ENCODE measurements around the gene SH2D3A.
"Not testable (repeated sequence)": the region's sequence is repeated elsewhere in the genome, so short reads cannot be mapped to it uniquely, and the experiment has no call there.

SH2D3A gene

GRCh38 chr19:6774821-6775707 lies 7.8 kb upstream of the SH2D3A start:
- TF ChIP-seq, protein P1, sequence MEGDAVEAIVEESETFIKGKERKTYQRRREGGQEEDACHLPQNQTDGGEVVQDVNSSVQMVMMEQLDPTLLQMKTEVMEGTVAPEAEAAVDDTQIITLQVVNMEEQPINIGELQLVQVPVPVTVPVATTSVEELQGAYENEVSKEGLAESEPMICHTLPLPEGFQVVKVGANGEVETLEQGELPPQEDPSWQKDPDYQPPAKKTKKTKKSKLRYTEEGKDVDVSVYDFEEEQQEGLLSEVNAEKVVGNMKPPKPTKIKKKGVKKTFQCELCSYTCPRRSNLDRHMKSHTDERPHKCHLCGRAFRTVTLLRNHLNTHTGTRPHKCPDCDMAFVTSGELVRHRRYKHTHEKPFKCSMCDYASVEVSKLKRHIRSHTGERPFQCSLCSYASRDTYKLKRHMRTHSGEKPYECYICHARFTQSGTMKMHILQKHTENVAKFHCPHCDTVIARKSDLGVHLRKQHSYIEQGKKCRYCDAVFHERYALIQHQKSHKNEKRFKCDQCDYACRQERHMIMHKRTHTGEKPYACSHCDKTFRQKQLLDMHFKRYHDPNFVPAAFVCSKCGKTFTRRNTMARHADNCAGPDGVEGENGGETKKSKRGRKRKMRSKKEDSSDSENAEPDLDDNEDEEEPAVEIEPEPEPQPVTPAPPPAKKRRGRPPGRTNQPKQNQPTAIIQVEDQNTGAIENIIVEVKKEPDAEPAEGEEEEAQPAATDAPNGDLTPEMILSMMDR (IDR thresholded peaks at IDR 0.05; ENCODE audit: low read depth, low read length): no peak
- no peak overlapping the region for H3K4me3 ChIP-seq (ENCODE audit: low read depth, low read length)

DNA sequence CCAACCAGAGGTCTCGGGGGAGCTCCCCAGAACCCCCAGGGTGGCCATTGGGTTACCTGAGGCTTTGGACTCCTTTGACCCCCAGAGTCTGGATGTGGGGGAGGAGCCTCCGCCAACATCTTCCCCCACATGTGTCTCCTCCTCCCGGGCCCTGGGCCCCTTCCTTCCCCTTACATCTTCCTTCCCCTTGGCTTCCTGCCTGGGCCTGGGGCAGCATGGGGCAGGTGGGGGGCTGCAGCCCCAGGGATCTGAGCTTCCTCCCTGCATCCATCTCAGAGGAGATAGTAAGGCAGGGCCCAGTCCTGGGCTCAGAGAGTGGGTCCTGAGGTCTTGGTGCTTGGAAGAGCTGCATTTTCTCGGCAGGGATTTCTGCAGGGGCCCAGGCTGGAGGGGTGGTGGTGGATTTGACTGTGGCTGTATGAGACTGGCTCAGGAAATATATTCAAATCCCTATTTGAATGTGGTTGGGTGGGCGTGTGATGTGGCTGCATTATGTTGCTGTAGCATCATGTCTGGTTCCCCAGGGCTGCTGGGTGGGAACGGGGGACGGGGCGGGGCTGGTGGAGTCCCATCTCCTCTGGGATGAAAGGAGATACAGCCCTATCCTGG lies 6.2 kb upstream of the SH2D3A start:
- H3K4me3 ChIP-seq (ENCODE audit: low read depth, low read length): no peak overlapping the region
- TF ChIP-seq, protein P1 (IDR thresholded peaks at IDR 0.05; ENCODE audit: low read depth, low read length): no peak

DNA sequence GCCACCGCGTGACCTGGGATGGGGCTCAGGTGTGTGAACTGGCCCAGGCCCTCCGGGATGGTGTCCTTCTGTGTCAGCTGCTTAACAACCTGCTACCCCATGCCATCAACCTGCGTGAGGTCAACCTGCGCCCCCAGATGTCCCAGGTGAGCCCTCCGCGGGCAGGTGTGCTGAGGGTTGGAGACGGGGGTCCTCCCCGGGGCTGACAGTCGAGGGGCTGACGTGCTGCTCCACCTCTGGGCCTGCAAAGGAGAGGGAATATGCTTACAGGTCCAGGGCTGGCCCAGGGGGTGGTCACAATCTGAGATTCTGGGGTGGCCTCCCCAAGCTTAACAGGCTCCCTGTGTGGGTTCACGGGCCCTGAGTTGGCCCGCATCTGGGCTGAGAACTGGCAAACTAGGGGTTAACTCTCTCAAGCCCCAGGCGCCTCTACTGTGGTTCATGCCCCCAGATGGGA lies 5.7 kb upstream of the SH2D3A start:
- H3K4me3 ChIP-seq (ENCODE audit: low read depth, low read length): no peak overlapping the region
- TF ChIP-seq, protein P1 (IDR thresholded peaks at IDR 0.05; ENCODE audit: low read depth, low read length): no peak

DNA sequence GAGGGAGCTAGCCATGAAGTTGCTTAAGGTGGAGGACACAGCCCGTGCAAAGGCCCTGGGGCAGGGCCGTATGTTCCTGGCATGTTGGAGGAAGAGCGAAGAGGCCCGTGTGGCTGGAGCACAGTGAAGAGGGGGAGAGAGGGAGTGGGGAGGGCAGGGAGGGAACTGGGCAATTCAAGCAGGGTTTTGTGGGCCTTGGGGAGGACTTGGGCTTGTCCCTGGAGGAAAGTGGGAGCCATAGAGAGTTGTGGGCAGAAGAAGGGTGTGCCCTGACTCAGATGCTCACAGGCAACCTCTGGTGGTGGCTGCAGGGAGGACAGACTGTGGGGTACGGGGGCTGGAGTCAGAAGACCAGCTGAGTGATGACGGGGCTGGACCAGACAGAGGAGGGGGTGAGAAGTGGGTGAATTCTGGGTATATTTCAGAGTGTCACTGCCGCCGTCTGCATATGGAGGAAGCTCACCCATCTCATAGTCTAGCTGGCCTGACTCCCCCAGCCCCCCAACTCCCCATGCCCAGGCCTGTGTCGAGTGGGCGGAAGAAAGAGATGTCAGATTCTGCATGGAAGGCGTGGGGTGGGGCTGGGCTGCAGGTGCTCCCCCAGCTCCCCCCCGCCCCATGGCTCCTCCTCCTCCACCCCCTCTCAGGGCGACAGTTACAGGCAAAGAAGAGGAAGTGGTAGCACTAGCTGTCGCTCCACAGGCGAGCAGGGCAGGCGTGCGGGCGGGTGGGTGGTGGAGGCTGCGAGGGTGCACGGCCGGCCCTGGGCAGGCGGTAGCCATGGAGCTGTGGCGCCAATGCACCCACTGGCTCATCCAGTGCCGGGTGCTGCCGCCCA lies 5.0 kb upstream of the SH2D3A start, which contains the start of gene VAV1:
TSS of gene VAV1 (plus strand) at position 681 of the 838 bp plus-strand sequence. CDS start at position 781, 100 bp downstream.
- TF ChIP-seq, protein P1 (IDR thresholded peaks at IDR 0.05; ENCODE audit: low read depth, low read length): no peak

DNA sequence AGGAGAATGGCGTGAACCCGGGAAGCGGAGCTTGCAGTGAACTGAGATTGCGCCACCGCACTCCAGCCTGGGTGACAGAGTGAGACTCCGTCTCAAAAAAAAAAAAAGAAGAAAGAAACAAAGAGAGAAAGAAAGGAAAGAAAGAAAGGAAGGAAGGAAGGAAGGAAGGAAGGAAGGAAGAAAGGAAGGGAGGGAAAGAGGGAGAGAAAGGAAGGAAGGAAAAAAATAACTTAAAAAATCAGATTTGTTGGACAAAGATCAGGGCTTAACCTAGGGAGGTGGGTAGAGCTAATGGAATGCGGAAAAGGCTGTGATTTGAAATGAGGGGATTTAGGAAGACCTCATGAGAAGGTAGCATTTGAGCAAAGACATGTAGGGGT lies 4.4 kb upstream of the SH2D3A start:
- not testable (repeated sequence) for H3K4me3 ChIP-seq (ENCODE audit: low read depth, low read length)

More for the DNA sequence above, 5.0 kb upstream of the SH2D3A start, which contains the start of gene VAV1:
- H3K4me3 ChIP-seq (ENCODE audit: low read depth, low read length): no peak within 1 kb of the TSS

- TF ChIP-seq, protein P1 (IDR thresholded peaks at IDR 0.05; ENCODE audit: low read depth, low read length): peak; percentile 23; the same call in 1 of the 2 replicates
- no peak overlapping the region for H3K4me3 ChIP-seq (ENCODE audit: low read depth, low read length)
These were observed 1.9 kb upstream of the SH2D3A start for GRCh38 chr19:6769006-6769619.

GRCh38 chr19:6768236-6768785 lies 1.1 kb upstream of the SH2D3A start:
- TF ChIP-seq, protein P1 (IDR thresholded peaks at IDR 0.05; ENCODE audit: low read depth, low read length): no peak
- no peak overlapping the region for H3K4me3 ChIP-seq (ENCODE audit: low read depth, low read length)
